K562 (cell line): ENCODE data around the gene KBTBD13. TPM values are rescaled to one million over a fixed set of nuclear protein-coding genes. Genes with fewer than 3 reads are reported as not detected.

ENCODE experiments used
- ATAC-seq: fragments of 200-7000 bp; cut with Tn5 transposase; 3 replicates; pipeline ENCODE4 v1.9.1; 2020; ENCODE audit warnings: moderate library complexity
- BruUV-seq: library from RNA; stranded (reverse); fragments of 400-500 nt; replicated peaks from 2 replicates; lab custom pipeline; 2021; lab: Mats Ljungman, UMichigan
- CTCF ChIA-PET: fragments of 300-600 bp; formaldehyde crosslinking; extraction: SDS; loops from one replicate; lab custom pipeline; 2021; ENCODE audit warnings: low intra/inter-chr PET ratio; lab: Yijun Ruan, JAX
- POLR2A ChIA-PET: fragments of 300-600, 350-650 bp; sonication (Branson Sonifier 250); formaldehyde crosslinking; extraction: SDS; loops from one replicate; lab custom pipeline; 2021; ENCODE audit warnings: antibody characterized with exemption, inconsistent platforms; lab: Yijun Ruan, JAX
- DNase-seq, 4 experiments: peaks; one replicate each; pipeline versions ENCODE4 v3.0.0 to v3.0.0-alpha.2; 2011 to 2018; ENCODE audit warnings: low spot score in 3 of 4, mixed read lengths in 3 of 4; ENCODE audit errors: extremely low read depth in 1 of 4
- FAIRE-seq: peaks from 2 replicates; lab custom pipeline; 2011; peaks lifted over from hg19 to GRCh38; lab: Jason Lieb, UNC
- H2AFZ ChIP-seq: 2 replicates; pipeline ENCODE4 v1.6.0; 2011; ENCODE audit warnings: low read depth, low read length, control low read depth, inconsistent platforms
- H3K27ac ChIP-seq: fragments of 200-600 bp; 3 replicates; pipeline ENCODE4 v1.8.0; 2011; ENCODE audit warnings: low read depth, mild to moderate bottlenecking, control low read depth, inconsistent platforms, low read length, moderate library complexity, mixed read lengths; ENCODE audit errors: extremely low read depth
- H3K27me3 ChIP-seq, 2 experiments: fragments of 300-600 bp in 1 of 2; 2 replicates in 1 of 2; 3 replicates in 1 of 2; pipeline versions ENCODE4 v1.6.0 to v1.8.0; 2011; ENCODE audit warnings: inconsistent platforms in 2 of 2, low read length in 2 of 2, mild to moderate bottlenecking in 1 of 2, mixed read lengths in 1 of 2, moderate library complexity in 1 of 2; ENCODE audit not compliant: control insufficient read depth in 2 of 2, insufficient read depth in 2 of 2
- H3K36me3 ChIP-seq: fragments of 300-600 bp; 3 replicates; pipeline ENCODE4 v1.8.0; 2011; ENCODE audit warnings: mild to moderate bottlenecking, low read length, inconsistent platforms; ENCODE audit not compliant: control insufficient read depth, insufficient read depth
- H3K4me1 ChIP-seq, 2 experiments: fragments of 200-600 bp in 1 of 2; replicated peaks in 1 of 2; 2 replicates in 1 of 2; 3 replicates in 1 of 2; pipeline versions ENCODE4 v1.5.1 to v1.8.0; 2011; ENCODE audit warnings: inconsistent platforms in 2 of 2, low read length in 2 of 2, mild to moderate bottlenecking in 1 of 2, mixed read lengths in 1 of 2, moderate library complexity in 1 of 2; ENCODE audit not compliant: control insufficient read depth in 2 of 2, insufficient read depth in 2 of 2
- H3K4me2 ChIP-seq: 2 replicates; pipeline ENCODE4 v1.6.1; 2011; ENCODE audit warnings: low read length, control low read depth, inconsistent platforms, mixed read lengths; ENCODE audit not compliant: insufficient read depth
- H3K4me3 ChIP-seq: fragments of 200-600 bp; sonication (generic), shearing (Covaris generic); 2 replicates; pipeline ENCODE4 v1.5.1; 2016; ENCODE audit warnings: control low read depth, inconsistent platforms
- H3K79me2 ChIP-seq: fragments of 200-600 bp; 3 replicates; pipeline ENCODE4 v1.8.0; 2011; ENCODE audit warnings: low read length, inconsistent platforms; ENCODE audit not compliant: control insufficient read depth, insufficient read depth
- H3K9ac ChIP-seq, 2 experiments: 2 replicates each; pipeline versions ENCODE4 v1.6.0 to v1.6.1; 2011; ENCODE audit warnings: low read depth in 2 of 2, low read length in 2 of 2, control low read depth in 1 of 2, inconsistent platforms in 1 of 2, mild to moderate bottlenecking in 1 of 2, mixed read lengths in 1 of 2; ENCODE audit not compliant: insufficient read depth in 1 of 2
- H3K9me1 ChIP-seq: one replicate; pipeline ENCODE4 v1.6.0; 2011; ENCODE audit warnings: inconsistent platforms, mild to moderate bottlenecking, low read length, moderate library complexity; ENCODE audit not compliant: control insufficient read depth, insufficient read depth
- H3K9me3 ChIP-seq: replicated peaks from 2 replicates; pipeline ENCODE4 v1.5.1; 2011; ENCODE audit warnings: low read depth, low read length, inconsistent platforms; ENCODE audit not compliant: control insufficient read depth, insufficient read depth
- H4K20me1 ChIP-seq: replicated peaks from 2 replicates; pipeline ENCODE4 v1.6.1; 2011; ENCODE audit warnings: low read length, inconsistent platforms, mixed read lengths; ENCODE audit not compliant: control insufficient read depth, insufficient read depth
- ARID3B ChIP-seq: fragments of 250-450 bp; sonication (Bioruptor Pico); IDR thresholded peaks from 2 replicates; pipeline ENCODE4 v1.4.0; 2020; ENCODE audit warnings: borderline replicate concordance
- SMC3 ChIP-seq: conservative IDR thresholded peaks from 2 replicates; pipeline ENCODE4 v1.6.1; 2011; ENCODE audit warnings: low read depth, low read length, improper control_type of control experiment; ENCODE audit not compliant: insufficient read depth
- TFAP4 ChIP-seq: sonication (generic); formaldehyde crosslinking; IDR thresholded peaks from 2 replicates; pipeline ENCODE4 v1.8.0; 2022; ENCODE audit warnings: missing genetic modification reagents, mild to moderate bottlenecking, moderate library complexity, borderline replicate concordance
- ZNF311 ChIP-seq: fragments of 250-450 bp; sonication (Bioruptor Pico); IDR thresholded peaks from 2 replicates; pipeline ENCODE4 v1.4.0; 2020; ENCODE audit warnings: mild to moderate bottlenecking, moderate library complexity
- ZNF583 ChIP-seq: fragments of 250-450 bp; sonication (Bioruptor Pico); IDR thresholded peaks from 2 replicates; pipeline ENCODE4 v1.4.0; 2020
- ZNF764 ChIP-seq: fragments of 250-450 bp; sonication (Bioruptor Pico); IDR thresholded peaks from 2 replicates; pipeline ENCODE4 v1.4.0; 2020; ENCODE audit warnings: low read depth, mild to moderate bottlenecking, moderate library complexity
- WGBS: fragments of 100-300 bp; shearing (Covaris generic); methylation state at CpG from one replicate; pipeline ENCODE4 v1.1.6; 2016; ENCODE audit warnings: low coverage, mixed read lengths; ENCODE audit not compliant: insufficient coverage; ENCODE audit errors: missing lambda C conversion rate; 5-methylcytosine and 5-hydroxymethylcytosine counted together
- in situ Hi-C: fragments of 300-500 bp; cut with MboI; formaldehyde crosslinking; loops from 4 replicates; pipeline ENCODE4 v1.15.0; 2018; ENCODE audit warnings: inconsistent platforms, mixed read lengths
- intact Hi-C: fragments of 100-400 bp; cut with micrococcal nuclease; formaldehyde crosslinking; loops from 2 replicates; pipeline ENCODE4 v1.14.2; 2022
- polyA plus RNA-seq, 8 experiments: library from polyadenylated mRNA; depleted of rRNA in 4 of 8; stranded (reverse) in 5 of 8; unstranded in 3 of 8; fragments of >200 nt; fragmentation: Nextera tagmentation in 2 of 8; fragmentation: Illumina TruSeq in 1 of 8; extraction: Ambion mirVana in 2 of 8; extraction: Trizol in 1 of 8; gene quantifications; 2 replicates each; pipeline versions ENCODE4 v1.2.1 to v1.2.3, GENCODE V29; 2011 to 2014; ENCODE audit warnings: inconsistent platforms in 1 of 8, missing spikeins in 1 of 8
- total RNA-seq, 7 experiments: library from RNA; depleted of rRNA in 6 of 7; stranded (reverse); fragments of >200 nt in 6 of 7; fragmentation: Illumina TruSeq in 2 of 7; extraction: Trizol in 2 of 7; gene quantifications; 2 replicates each; pipeline versions ENCODE4 v1.2.1 to v1.2.3, GENCODE V29; 2011 to 2021; ENCODE audit warnings: low replicate concordance in 1 of 7
- TF ChIP-seq, protein P1 (sequence below), 3 experiments: fragments of 200-800 bp in 1 of 3; sonication (Bioruptor generic) in 1 of 3; sonication (generic) in 1 of 3; formaldehyde crosslinking in 1 of 3; IDR thresholded peaks; 2 replicates each; pipeline versions ENCODE4 v1.6.1 to v1.8.0; 2016 to 2022; ENCODE audit warnings: mild to moderate bottlenecking in 2 of 3, missing compliant biosample characterization in 2 of 3, missing genetic modification characterization in 2 of 3, missing genetic modification reagents in 1 of 3

Gene KBTBD13
- total and polyA plus RNA-seq, 9 of the 15 experiments (the other 6 are each of a cell fraction or from before 2014, with no cell fraction given), result 0.07 to 0.13 (median 0.10) TPM; not detected in 3

- Histone ChIP-seq H3K79me2 (no peaks in the 10 kb centered on the region), H3K9me3 (no peaks in the 10 kb centered on the region), H3K4me1 (peaks cover 5 to 11% of the 10 kb centered on the region in 2 experiments; a peak in 3 of 5 replicates), H3K4me3 (no peak overlapping the region), H3K36me3 (no peaks in the 10 kb centered on the region), H2AFZ (no peak overlapping the region), H3K9me1 (no peaks in the 10 kb centered on the region), H3K9ac (no peak overlapping the region), H3K4me2 (no peak overlapping the region), H4K20me1 (no peaks in the 10 kb centered on the region; the same call in 1 of the 2 replicates), H3K27ac (no peak overlapping the region), H3K27me3 (peaks cover 0 to 16% of the 10 kb centered on the region in 2 experiments; a peak in 3 of 5 replicates)
- FAIRE-seq (peak; percentile 91), ATAC-seq (peak; percentile 92), DNase-seq (peak; percentile 76 to 81 (median 80))
- ChIA-PET CTCF (interaction anchor here (0.5 to 2.1 kb wide), 11 partner anchors 21 to 334 kb away, joined by 3 to 11 read pairs (median 4); partner anchors contain the start of gene RNU5B-1), POLR2A (interaction anchor here (0.6 to 1.4 kb wide), 3 partner anchors 10 to 345 kb away, joined by 3 to 7 read pairs (median 3); partner anchors contain the start of genes RNU5B-1 and SLC51B)
- no TSS peak for BruUV-seq
- 37% methylated on average over 19 of the region's 26 CpGs for WGBS
- in situ Hi-C loops, result loop anchor here (10.0 kb wide), 2 partner anchors 240 to 330 kb away; partner anchors contain the start of gene RNU5A-1
- intact Hi-C loops, result loop anchor here (1.0 to 5.0 kb wide), 4 partner anchors 32 to 248 kb away; partner anchors contain the start of genes CLPX and RNU5B-1
- no peak for TF ChIP-seq ZNF764 (CRISPR knock-in tag)
- TF ChIP-seq, protein P1, sequence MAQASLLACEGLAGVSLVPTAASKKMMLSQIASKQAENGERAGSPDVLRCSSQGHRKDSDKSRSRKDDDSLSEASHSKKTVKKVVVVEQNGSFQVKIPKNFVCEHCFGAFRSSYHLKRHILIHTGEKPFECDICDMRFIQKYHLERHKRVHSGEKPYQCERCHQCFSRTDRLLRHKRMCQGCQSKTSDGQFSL (CRISPR knock-in tag; IDR thresholded peaks at IDR 0.05), result no peak
- TF ChIP-seq, protein P1 (tag; IDR thresholded peaks at IDR 0.05), result no peak
- no peak for TF ChIP-seq ARID3B
- TF ChIP-seq ZNF583 (CRISPR knock-in tag), result no peak
- no peak for TF ChIP-seq ZNF311
- peak; percentile 72 for TF ChIP-seq TFAP4 (CRISPR knock-in tag)
- peak; percentile 97 for TF ChIP-seq SMC3
Observed at GRCh38 chr15:65054333-65055200, 22.0 kb upstream of the KBTBD13 start.
